ENCODE measurements around the gene FGFR2.

Gene FGFR2

GRCh38 chr10:121485436-121486139, 112.7 kb downstream of the FGFR2 start:
- in situ Hi-C loops (cut with HindIII; ENCODE audit: low pct_ligation_motif_present, low sequenced_read_pairs): no loop called here
- no peak for DNase-seq
- Histone ChIP-seq H3K36me3 (replicated peaks) (no peaks in the 10 kb centered on the region), H3K27me3 (replicated peaks) (no peaks in the 10 kb centered on the region), H3K4me3 (ENCODE audit: low read depth, low read length) (no peak overlapping the region), H3K27ac (no peak overlapping the region)
- no peak for TF ChIP-seq CTCF (IDR thresholded peaks at IDR 0.05; ENCODE audit: low read depth, low read length, missing control alignments)

GRCh38 chr10:121484816-121485215, 113.4 kb downstream of the FGFR2 start:
- no peak for DNase-seq
- H3K27me3 ChIP-seq (replicated peaks): no peaks in the 10 kb centered on the region
- H3K36me3 ChIP-seq (replicated peaks): no peaks in the 10 kb centered on the region
- in situ Hi-C loops (cut with HindIII; ENCODE audit: low pct_ligation_motif_present, low sequenced_read_pairs): no loop called here
- no peak for TF ChIP-seq CTCF (IDR thresholded peaks at IDR 0.05; ENCODE audit: low read depth, low read length, missing control alignments)
- no peak overlapping the region for H3K4me3 ChIP-seq (ENCODE audit: low read depth, low read length)
- no peak overlapping the region for H3K27ac ChIP-seq

GRCh38 chr10:121484401-121484800, 113.8 kb downstream of the FGFR2 start:
- Histone ChIP-seq H3K27ac (no peak overlapping the region), H3K36me3 (replicated peaks) (no peaks in the 10 kb centered on the region), H3K4me3 (ENCODE audit: low read depth, low read length) (no peak overlapping the region), H3K27me3 (replicated peaks) (no peaks in the 10 kb centered on the region)
- DNase-seq: no peak
- in situ Hi-C loops (cut with HindIII; ENCODE audit: low pct_ligation_motif_present, low sequenced_read_pairs): no loop called here
- TF ChIP-seq CTCF (IDR thresholded peaks at IDR 0.05; ENCODE audit: low read depth, low read length, missing control alignments): no peak

- no peaks in the 10 kb centered on the region for H3K36me3 ChIP-seq (replicated peaks)
- in situ Hi-C loops (cut with HindIII; ENCODE audit: low pct_ligation_motif_present, low sequenced_read_pairs): no loop called here
- no peak overlapping the region for H3K4me3 ChIP-seq (ENCODE audit: low read depth, low read length)
- H3K27me3 ChIP-seq (replicated peaks): no peaks in the 10 kb centered on the region
- DNase-seq: no peak
- no peak for TF ChIP-seq CTCF (IDR thresholded peaks at IDR 0.05; ENCODE audit: low read depth, low read length, missing control alignments)
- no peak overlapping the region for H3K27ac ChIP-seq
Observed at GRCh38 chr10:121481180-121481579, 117.1 kb downstream of the FGFR2 start.

- TF ChIP-seq CTCF (IDR thresholded peaks at IDR 0.05; ENCODE audit: low read depth, low read length, missing control alignments): no peak
Observed at GRCh38 chr10:121478556-121478955, 119.7 kb downstream of the FGFR2 start.

More at GRCh38 chr10:121478556-121478955, 119.7 kb downstream of the FGFR2 start:
- H3K4me3 ChIP-seq (ENCODE audit: low read depth, low read length): no peak overlapping the region
- H3K36me3 ChIP-seq (replicated peaks): no peaks in the 10 kb centered on the region
- H3K27ac ChIP-seq: no peak overlapping the region
- in situ Hi-C loops (cut with HindIII; ENCODE audit: low pct_ligation_motif_present, low sequenced_read_pairs): no loop called here
- no peak for DNase-seq
- H3K27me3 ChIP-seq (replicated peaks): no peaks in the 10 kb centered on the region
